H1 (cell line): Measurements from ENCODE around the gene ZNF396. TPM values are rescaled to one million over a fixed set of nuclear protein-coding genes. Genes with fewer than 3 reads are reported as not detected.

ENCODE experiments used
- CTCF ChIA-PET: fragments of 300-600 bp; sonication (Branson Sonifier 250); formaldehyde crosslinking; loops from one replicate; lab custom pipeline; 2021; ENCODE audit not compliant: partially characterized antibody; lab: Charles Lee
- POLR2A ChIA-PET: fragments of 300-600 bp; sonication (Branson Sonifier 250); formaldehyde crosslinking; loops from one replicate; lab custom pipeline; 2021; ENCODE audit warnings: inconsistent platforms; ENCODE audit not compliant: partially characterized antibody; lab: Charles Lee
- DNase-seq, 2 experiments: peaks; one replicate each; pipeline versions ENCODE4 v3.0.0 to v3.0.0-alpha.2; 2010 to 2022; ENCODE audit warnings: low spot score in 2 of 2, low read depth in 1 of 2, mixed read lengths in 1 of 2
- FAIRE-seq: peaks from 2 replicates; lab custom pipeline; 2011; peaks lifted over from hg19 to GRCh38; lab: Jason Lieb, UNC
- H2AFZ ChIP-seq: 2 replicates; pipeline ENCODE4 v1.8.1; 2012; ENCODE audit warnings: low read length, inconsistent platforms
- H2AK5ac ChIP-seq: 2 replicates; pipeline ENCODE4 v1.6.1; 2013; ENCODE audit warnings: low read depth, low read length
- H2BK120ac ChIP-seq: replicated peaks from 2 replicates; pipeline ENCODE3; 2013; ENCODE audit warnings: low read depth, low read length, inconsistent platforms
- H2BK12ac ChIP-seq: 2 replicates; pipeline ENCODE4 v1.6.1; 2013; ENCODE audit warnings: low read depth, low read length
- H2BK15ac ChIP-seq: 2 replicates; pipeline ENCODE4 v1.6.1; 2013; ENCODE audit warnings: low read length
- H2BK20ac ChIP-seq: 2 replicates; pipeline ENCODE4 v1.6.1; 2013; ENCODE audit warnings: low read length
- H2BK5ac ChIP-seq: 2 replicates; pipeline ENCODE4 v1.6.1; 2013; ENCODE audit warnings: low read depth, low read length
- H3K14ac ChIP-seq: 2 replicates; pipeline ENCODE4 v1.6.1; 2013; ENCODE audit warnings: inconsistent platforms; ENCODE audit not compliant: insufficient read length
- H3K18ac ChIP-seq: 2 replicates; pipeline ENCODE4 v1.6.1; 2013; ENCODE audit warnings: low read length; ENCODE audit errors: extremely low read depth
- H3K23ac ChIP-seq: 2 replicates; pipeline ENCODE4 v1.6.1; 2013; ENCODE audit warnings: inconsistent platforms; ENCODE audit not compliant: insufficient read length
- H3K23me2 ChIP-seq: 2 replicates; pipeline ENCODE4 v1.6.1; 2013; ENCODE audit warnings: low read depth, low read length
- H3K27ac ChIP-seq: 2 replicates; pipeline ENCODE4 v1.6.1; 2011; ENCODE audit warnings: low read depth, low read length, inconsistent platforms
- H3K27me3 ChIP-seq, 4 experiments: replicated peaks in 1 of 4; 1 replicate in 1 of 4; 2 replicates in 3 of 4; pipeline versions ENCODE4 v1.6.1 to v1.8.1; 2011 to 2013; ENCODE audit warnings: low read length in 3 of 4, mild to moderate bottlenecking in 3 of 4, inconsistent platforms in 2 of 4, mixed read lengths in 2 of 4, moderate library complexity in 1 of 4; ENCODE audit not compliant: control insufficient read depth in 3 of 4, insufficient read depth in 3 of 4; ENCODE audit errors: extremely low read depth in 1 of 4
- H3K36me3 ChIP-seq, 4 experiments: 2 replicates each; pipeline versions ENCODE4 v1.6.1 to v1.8.1; 2011 to 2013; ENCODE audit warnings: mild to moderate bottlenecking in 4 of 4, low read length in 3 of 4, moderate library complexity in 2 of 4, control low read depth in 1 of 4, inconsistent platforms in 1 of 4; ENCODE audit not compliant: insufficient read depth in 4 of 4, control insufficient read depth in 2 of 4
- H3K4ac ChIP-seq: replicated peaks from 2 replicates; pipeline ENCODE3; 2013; ENCODE audit warnings: low read length, low read depth, mixed read lengths, inconsistent platforms; ENCODE audit not compliant: insufficient read length
- H3K4me1 ChIP-seq, 4 experiments: replicated peaks in 1 of 4; 1 replicate in 1 of 4; 2 replicates in 3 of 4; pipeline versions ENCODE4 v1.6.1 to v1.8.1; 2011 to 2013; ENCODE audit warnings: low read length in 3 of 4, inconsistent platforms in 2 of 4, mixed read lengths in 1 of 4; ENCODE audit not compliant: insufficient read depth in 4 of 4, control insufficient read depth in 3 of 4
- H3K4me2 ChIP-seq, 2 experiments: 2 replicates each; pipeline versions ENCODE4 v1.6.1 to v1.8.1; 2011 to 2013; ENCODE audit warnings: low read depth in 2 of 2, low read length in 2 of 2, control low read depth in 1 of 2, inconsistent platforms in 1 of 2, mild to moderate bottlenecking in 1 of 2; ENCODE audit not compliant: insufficient read depth in 1 of 2
- H3K4me3 ChIP-seq, 4 experiments: fragments of 200-600, 300-600 bp in 1 of 4; sonication (generic), shearing (Covaris generic), sonication (Bioruptor Twin) in 1 of 4; 2 replicates each; pipeline versions ENCODE4 v1.5.1 to v1.8.1; 2011 to 2016; ENCODE audit warnings: low read length in 4 of 4, low read depth in 3 of 4, control low read depth in 2 of 4, inconsistent platforms in 2 of 4, mild to moderate bottlenecking in 2 of 4, mixed read lengths in 1 of 4, moderate library complexity in 1 of 4; ENCODE audit not compliant: insufficient read depth in 2 of 4; ENCODE audit errors: extremely low read depth in 1 of 4
- H3K56ac ChIP-seq: replicated peaks from 2 replicates; pipeline ENCODE3; 2013; ENCODE audit warnings: low read depth, mild to moderate bottlenecking, mixed read lengths, low read length, inconsistent platforms; ENCODE audit not compliant: insufficient read length
- H3K79me1 ChIP-seq: 2 replicates; pipeline ENCODE4 v1.6.1; 2013; ENCODE audit warnings: low read depth, low read length, control low read depth
- H3K79me2 ChIP-seq, 2 experiments: 2 replicates each; pipeline versions ENCODE4 v1.6.1 to v1.8.1; 2012 to 2013; ENCODE audit warnings: low read length in 2 of 2, mild to moderate bottlenecking in 2 of 2, inconsistent platforms in 1 of 2; ENCODE audit not compliant: insufficient read depth in 2 of 2, control insufficient read depth in 1 of 2
- H3K9ac ChIP-seq, 4 experiments: replicated peaks in 1 of 4; 1 replicate in 1 of 4; 2 replicates in 3 of 4; pipeline versions ENCODE4 v1.6.1 to v1.8.1; 2011 to 2013; ENCODE audit warnings: low read depth in 3 of 4, low read length in 3 of 4, control low read depth in 2 of 4, mild to moderate bottlenecking in 2 of 4, moderate library complexity in 2 of 4, inconsistent platforms in 1 of 4; ENCODE audit errors: extremely low read depth in 1 of 4
- H3K9me3 ChIP-seq, 2 experiments: 2 replicates each; pipeline versions ENCODE4 v1.6.1 to v1.8.1; 2012 to 2013; ENCODE audit warnings: mild to moderate bottlenecking in 2 of 2, moderate library complexity in 2 of 2, control low read depth in 1 of 2, inconsistent platforms in 1 of 2, low read depth in 1 of 2, low read length in 1 of 2, mixed read lengths in 1 of 2; ENCODE audit not compliant: insufficient read depth in 2 of 2
- H4K20me1 ChIP-seq, 2 experiments: replicated peaks in 1 of 2; 2 replicates each; pipeline versions ENCODE3 to v1.8.1; 2011 to 2013; ENCODE audit warnings: inconsistent platforms in 2 of 2, low read length in 2 of 2, mild to moderate bottlenecking in 1 of 2; ENCODE audit not compliant: insufficient read depth in 2 of 2, control insufficient read depth in 1 of 2
- H4K5ac ChIP-seq: 2 replicates; pipeline ENCODE4 v1.6.1; 2013; ENCODE audit warnings: low read length, low read depth, mixed read lengths, inconsistent platforms; ENCODE audit not compliant: insufficient read length
- H4K8ac ChIP-seq: 2 replicates; pipeline ENCODE4 v1.8.0; 2013; ENCODE audit warnings: mild to moderate bottlenecking, moderate library complexity, low read length, inconsistent platforms; ENCODE audit not compliant: insufficient read depth; ENCODE audit errors: extremely low read depth
- H4K91ac ChIP-seq: replicated peaks from 2 replicates; pipeline ENCODE3; 2013; ENCODE audit warnings: low read length, mixed read lengths, inconsistent platforms; ENCODE audit not compliant: insufficient read length
- BCL11A ChIP-seq, 2 experiments: IDR thresholded peaks; one replicate each; pipeline ENCODE4 v1.6.1; 2011; ENCODE audit warnings: low read depth in 2 of 2, low read length in 2 of 2, mild to moderate bottlenecking in 2 of 2
- CREB1 ChIP-seq: IDR thresholded peaks from 2 replicates; pipeline ENCODE4 v1.6.1; 2012; ENCODE audit warnings: inconsistent platforms
- HDAC6 ChIP-seq: IDR thresholded peaks from one replicate; pipeline ENCODE4 v1.7.1; 2012; ENCODE audit warnings: low read depth, mild to moderate bottlenecking, inconsistent platforms, low read length, moderate library complexity
- JUN ChIP-seq: IDR thresholded peaks from 2 replicates; pipeline ENCODE4 v1.6.1; 2011; ENCODE audit warnings: low read depth, mild to moderate bottlenecking, improper control_type of control experiment, low read length
- PHF8 ChIP-seq: fragments of 200-600 bp; sonication (generic); conservative IDR thresholded peaks from 2 replicates; pipeline ENCODE4 v1.7.1; 2012; ENCODE audit warnings: low read depth, mild to moderate bottlenecking, inconsistent platforms, low read length, moderate library complexity
- RAD21 ChIP-seq, 2 experiments: IDR thresholded peaks in 1 of 2; conservative IDR thresholded peaks in 1 of 2; 2 replicates each; pipeline ENCODE4 v1.6.1; 2011; ENCODE audit warnings: low read depth in 2 of 2, low read length in 2 of 2, improper control_type of control experiment in 1 of 2, inconsistent platforms in 1 of 2, mild to moderate bottlenecking in 1 of 2, moderate library complexity in 1 of 2
- RBBP5 ChIP-seq: IDR thresholded peaks from 2 replicates; pipeline ENCODE4 v1.7.1; 2012; ENCODE audit warnings: low read depth, mild to moderate bottlenecking, inconsistent platforms, low read length, moderate library complexity, borderline replicate concordance
- RFX5 ChIP-seq: IDR thresholded peaks from 2 replicates; pipeline ENCODE4 v1.6.1; 2011; ENCODE audit warnings: low read depth, low read length, improper control_type of control experiment, borderline replicate concordance
- USF2 ChIP-seq: IDR thresholded peaks from 2 replicates; pipeline ENCODE4 v1.6.1; 2011; ENCODE audit warnings: low read length, improper control_type of control experiment
- WGBS, 2 experiments: shearing (Covaris generic) in 1 of 2; methylation state at CpG; one replicate each; pipeline versions ENCODE4 v1.1.6 to v1.1.7; 2013 to 2015; ENCODE audit warnings: low lambda C conversion rate in 2 of 2, mixed read lengths in 2 of 2, inconsistent platforms in 1 of 2, low coverage in 1 of 2, missing lambda C conversion rate in 1 of 2; ENCODE audit not compliant: insufficient replicate concordance in 2 of 2, insufficient coverage in 1 of 2, insufficient read length in 1 of 2; ENCODE audit errors: extremely low coverage in 1 of 2, missing lambda C conversion rate in 1 of 2; 5-methylcytosine and 5-hydroxymethylcytosine counted together
- polyA plus RNA-seq, 7 experiments: library from polyadenylated mRNA; depleted of rRNA in 3 of 7; stranded (reverse) in 5 of 7; unstranded in 2 of 7; fragments of >200 nt in 5 of 7; fragments of 200-250 nt in 2 of 7; gene quantifications; 1 replicate in 5 of 7; 2 replicates in 1 of 7; 4 replicates in 1 of 7; pipeline versions ENCODE4 v1.2.1 to v1.2.3, GENCODE V29; 2011 to 2013; ENCODE audit warnings: missing spikeins in 2 of 7, mixed read lengths in 2 of 7
- total RNA-seq: library from RNA; stranded (reverse); fragmentation: NEBNext Ultra II Directional; extraction: Animal tissue kit (Norgen Biotek cat#: 25700); gene quantifications from 2 replicates; pipeline ENCODE4 v1.2.1, GENCODE V29; 2021
- TF ChIP-seq, protein P1 (sequence below): IDR thresholded peaks from 2 replicates; pipeline ENCODE4 v1.6.1; 2011; ENCODE audit warnings: low read depth, mild to moderate bottlenecking, low read length; ENCODE audit not compliant: insufficient read depth

Gene ZNF396
- total and polyA plus RNA-seq, 2 of the 8 experiments (the other 6 are each of a cell fraction or from before 2014, with no cell fraction given): 0.44 to 0.74 TPM

- no peak overlapping the region for H3K4me2 ChIP-seq
- H4K8ac ChIP-seq: no peak overlapping the region
- H2AFZ ChIP-seq: no peak overlapping the region
- no peaks in the 10 kb centered on the region for H3K79me1 ChIP-seq
- DNase-seq (no peak), FAIRE-seq (no peak)
- H4K20me1 ChIP-seq: no peaks in the 10 kb centered on the region
- H3K4me1 ChIP-seq: no peaks in the 10 kb centered on the region
- no peaks in the 10 kb centered on the region for H3K36me3 ChIP-seq
- H3K23ac ChIP-seq: no peak overlapping the region
- no peak overlapping the region for H2BK20ac ChIP-seq
- peaks cover 0 to 1% (median 0%) of the 10 kb centered on the region in 4 experiments; a peak in 1 of 7 replicates for H3K27me3 ChIP-seq
- no peak overlapping the region for H3K56ac ChIP-seq
- ChIA-PET POLR2A (no interaction called here), CTCF (no interaction called here)
- no peak overlapping the region for H3K27ac ChIP-seq
- H3K23me2 ChIP-seq: no peaks in the 10 kb centered on the region
- H3K4ac ChIP-seq: no peak overlapping the region
- no peaks in the 10 kb centered on the region for H3K79me2 ChIP-seq
- no peak overlapping the region for H3K9ac ChIP-seq
- no peak overlapping the region for H4K5ac ChIP-seq
- no peak overlapping the region for H2BK5ac ChIP-seq
- 38% methylated on average over 3 of the region's 3 CpGs; no CpG with 5 or more reads in 1 of the 2 experiments for WGBS, 2 experiments
- H3K14ac ChIP-seq: no peak overlapping the region
- H3K18ac ChIP-seq: no peak overlapping the region
- no peak overlapping the region for H2BK15ac ChIP-seq
- H3K4me3 ChIP-seq: no peak overlapping the region
- H2BK12ac ChIP-seq: no peak overlapping the region
- H2BK120ac ChIP-seq: no peak overlapping the region
- H2AK5ac ChIP-seq: no peak overlapping the region
- 0 out of 4 replicates have a peak, but pooled peaks cover 0 to 2% of the 10 kb centered on the region in 2 experiments for H3K9me3 ChIP-seq
- no peak overlapping the region for H4K91ac ChIP-seq
- no peak for TF ChIP-seq CREB1
- no peak for TF ChIP-seq HDAC6
- TF ChIP-seq JUN: no peak
- no peak for TF ChIP-seq RAD21 (IDR thresholded peaks at IDR 0.05 in 1 of 2, conservative IDR thresholded peaks at IDR 0.05 in 1 of 2; ENCODE audit: low read depth in 2 of 2, low read length in 2 of 2)
- TF ChIP-seq PHF8: no peak
- TF ChIP-seq, protein P1, sequence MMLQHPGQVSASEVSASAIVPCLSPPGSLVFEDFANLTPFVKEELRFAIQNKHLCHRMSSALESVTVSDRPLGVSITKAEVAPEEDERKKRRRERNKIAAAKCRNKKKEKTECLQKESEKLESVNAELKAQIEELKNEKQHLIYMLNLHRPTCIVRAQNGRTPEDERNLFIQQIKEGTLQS: no peak
- TF ChIP-seq BCL11A (IDR thresholded peaks at IDR 0.05; ENCODE audit: low read depth in 2 of 2, low read length in 2 of 2): no peak
- TF ChIP-seq RFX5: no peak
- no peak for TF ChIP-seq RBBP5
- TF ChIP-seq USF2: no peak
Measured at GRCh38 chr18:35390951-35391700, 14.0 kb upstream of the ZNF396 start.
